GM21786 (cell line): Measurements from ENCODE around the gene SMARCA5.
A peak's percentile ranks its signal among the peaks of the same experiment; 100 is the strongest.
"Not testable (repeated sequence)": the region's sequence is repeated elsewhere in the genome, so short reads cannot be mapped to it uniquely, and the experiment has no call there.

ENCODE experiments used
- ATAC-seq: cut with Tn5 transposase; IDR thresholded peaks from one replicate; pipeline ENCODE4 v1.9.1; 2021; ENCODE audit not compliant: unreplicated experiment

The SMARCA5 gene, protein sequence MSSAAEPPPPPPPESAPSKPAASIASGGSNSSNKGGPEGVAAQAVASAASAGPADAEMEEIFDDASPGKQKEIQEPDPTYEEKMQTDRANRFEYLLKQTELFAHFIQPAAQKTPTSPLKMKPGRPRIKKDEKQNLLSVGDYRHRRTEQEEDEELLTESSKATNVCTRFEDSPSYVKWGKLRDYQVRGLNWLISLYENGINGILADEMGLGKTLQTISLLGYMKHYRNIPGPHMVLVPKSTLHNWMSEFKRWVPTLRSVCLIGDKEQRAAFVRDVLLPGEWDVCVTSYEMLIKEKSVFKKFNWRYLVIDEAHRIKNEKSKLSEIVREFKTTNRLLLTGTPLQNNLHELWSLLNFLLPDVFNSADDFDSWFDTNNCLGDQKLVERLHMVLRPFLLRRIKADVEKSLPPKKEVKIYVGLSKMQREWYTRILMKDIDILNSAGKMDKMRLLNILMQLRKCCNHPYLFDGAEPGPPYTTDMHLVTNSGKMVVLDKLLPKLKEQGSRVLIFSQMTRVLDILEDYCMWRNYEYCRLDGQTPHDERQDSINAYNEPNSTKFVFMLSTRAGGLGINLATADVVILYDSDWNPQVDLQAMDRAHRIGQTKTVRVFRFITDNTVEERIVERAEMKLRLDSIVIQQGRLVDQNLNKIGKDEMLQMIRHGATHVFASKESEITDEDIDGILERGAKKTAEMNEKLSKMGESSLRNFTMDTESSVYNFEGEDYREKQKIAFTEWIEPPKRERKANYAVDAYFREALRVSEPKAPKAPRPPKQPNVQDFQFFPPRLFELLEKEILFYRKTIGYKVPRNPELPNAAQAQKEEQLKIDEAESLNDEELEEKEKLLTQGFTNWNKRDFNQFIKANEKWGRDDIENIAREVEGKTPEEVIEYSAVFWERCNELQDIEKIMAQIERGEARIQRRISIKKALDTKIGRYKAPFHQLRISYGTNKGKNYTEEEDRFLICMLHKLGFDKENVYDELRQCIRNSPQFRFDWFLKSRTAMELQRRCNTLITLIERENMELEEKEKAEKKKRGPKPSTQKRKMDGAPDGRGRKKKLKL

DNA sequence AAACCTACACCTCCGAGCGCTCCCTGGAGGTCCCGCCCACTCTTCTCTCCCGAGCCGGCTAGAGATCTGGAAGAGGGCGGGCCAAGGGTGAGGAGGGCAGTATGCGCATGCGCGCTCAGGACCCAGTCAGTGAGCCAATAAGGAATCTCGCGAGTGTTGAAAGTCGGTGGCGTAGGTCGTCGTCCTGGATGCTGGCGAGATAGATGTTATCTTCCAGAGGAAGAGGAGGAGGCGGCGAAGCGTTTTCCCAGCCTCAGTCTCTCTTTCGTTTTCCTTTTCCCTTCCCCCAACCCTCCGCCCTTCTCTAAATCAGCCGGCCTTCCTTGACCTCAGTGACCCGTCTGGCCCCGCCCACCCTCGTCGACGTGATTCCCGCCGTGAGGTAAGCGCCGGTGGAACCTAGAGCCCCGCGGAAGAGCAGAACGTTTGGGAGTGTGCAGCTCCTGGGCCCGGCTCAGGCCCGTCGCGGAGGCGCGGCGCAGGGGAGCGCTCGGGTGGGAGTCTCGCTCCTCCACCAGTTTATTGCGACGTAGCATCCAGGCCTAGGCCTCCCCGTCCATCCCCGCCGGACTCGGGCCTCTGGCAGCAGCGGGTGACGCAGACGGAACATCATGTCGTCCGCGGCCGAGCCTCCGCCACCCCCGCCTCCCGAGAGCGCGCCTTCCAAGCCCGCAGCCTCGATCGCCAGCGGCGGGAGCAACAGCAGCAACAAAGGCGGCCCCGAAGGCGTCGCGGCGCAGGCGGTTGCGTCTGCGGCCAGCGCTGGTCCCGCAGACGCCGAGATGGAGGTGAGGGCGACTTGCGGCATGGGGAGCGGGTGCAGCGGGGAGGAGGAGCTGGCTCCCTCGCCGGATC, at the start of gene SMARCA5:
TSS of gene SMARCA5 (plus strand) at position 389 of the 855 bp plus-strand sequence. CDS start at position 612, 223 bp downstream.
- peak; percentile 85 for ATAC-seq

DNA sequence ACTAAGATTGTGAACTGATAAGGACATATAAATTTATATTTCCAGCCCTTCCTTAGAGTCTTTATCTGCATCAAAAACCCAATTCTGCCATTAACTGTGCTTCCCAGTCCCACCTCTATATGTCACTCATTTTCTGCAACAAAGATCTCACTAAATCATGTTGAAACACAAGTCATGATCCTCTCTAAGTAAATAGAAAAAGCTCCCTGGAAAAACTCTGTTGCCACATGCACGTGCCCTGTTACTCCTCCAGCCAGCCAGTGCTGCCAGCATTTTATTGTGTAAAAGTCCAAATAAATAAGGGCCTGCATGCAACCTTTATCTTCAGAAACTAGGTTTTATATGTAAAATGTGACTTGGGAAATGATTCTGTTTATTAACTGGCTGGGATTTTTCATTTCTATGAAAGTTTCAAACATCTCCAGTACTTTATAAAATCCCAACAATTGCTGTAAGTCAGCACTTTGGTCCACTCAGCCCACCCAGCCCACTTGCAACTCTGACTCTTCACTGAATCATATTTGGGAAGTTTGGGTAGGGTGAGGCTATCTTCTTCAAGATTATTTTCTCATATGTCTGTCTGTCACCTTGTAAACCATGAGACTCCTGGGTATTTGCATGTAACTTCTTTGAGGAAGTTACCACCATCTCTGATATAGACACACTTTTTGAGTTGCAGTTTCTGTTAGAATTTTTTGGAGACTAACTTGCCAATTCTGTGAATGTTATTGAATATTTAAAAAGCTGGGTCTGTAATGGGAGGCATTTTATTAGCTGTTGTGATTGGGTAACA, 40.0 kb upstream of the SMARCA5 start:
- ATAC-seq: peak; percentile 68

DNA sequence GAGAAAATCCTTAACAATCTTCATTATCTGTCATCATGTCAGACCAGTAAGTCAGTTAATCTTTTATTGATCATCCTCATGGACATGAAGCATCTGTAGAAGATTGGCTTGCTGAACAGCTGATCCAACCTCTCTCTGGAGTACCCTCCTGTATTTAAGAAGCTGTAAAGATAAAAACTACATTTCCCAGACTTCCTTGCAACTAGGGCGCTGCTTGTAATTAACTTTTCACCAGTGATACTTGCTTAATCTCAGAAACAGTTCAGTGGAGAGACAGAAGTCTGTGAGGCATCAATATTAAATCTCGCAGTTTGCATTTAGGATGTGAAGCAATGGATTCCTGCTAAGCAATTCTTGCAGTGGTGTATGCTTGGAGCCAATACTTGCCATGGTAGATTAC, 36.0 kb upstream of the SMARCA5 start:
- no peak for ATAC-seq

DNA sequence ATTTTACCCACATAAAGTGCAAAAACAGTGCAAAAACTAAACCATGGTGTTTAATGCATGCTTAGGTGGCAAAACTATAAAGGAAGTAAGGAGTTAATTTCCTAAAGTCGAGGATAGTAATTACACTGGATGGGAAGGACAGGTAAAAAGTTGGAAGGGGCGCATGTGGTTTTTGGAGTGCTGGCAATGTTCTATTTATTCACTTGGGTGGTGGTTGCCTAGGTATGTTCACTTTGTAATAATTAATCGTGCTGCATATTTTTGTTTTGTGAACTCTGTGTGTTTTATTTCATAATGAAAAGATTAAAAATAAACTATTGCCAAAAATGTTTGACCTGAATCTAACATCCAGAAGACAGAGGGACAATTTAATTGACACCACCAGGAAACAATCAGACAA, 32.1 kb upstream of the SMARCA5 start:
- no peak for ATAC-seq

DNA sequence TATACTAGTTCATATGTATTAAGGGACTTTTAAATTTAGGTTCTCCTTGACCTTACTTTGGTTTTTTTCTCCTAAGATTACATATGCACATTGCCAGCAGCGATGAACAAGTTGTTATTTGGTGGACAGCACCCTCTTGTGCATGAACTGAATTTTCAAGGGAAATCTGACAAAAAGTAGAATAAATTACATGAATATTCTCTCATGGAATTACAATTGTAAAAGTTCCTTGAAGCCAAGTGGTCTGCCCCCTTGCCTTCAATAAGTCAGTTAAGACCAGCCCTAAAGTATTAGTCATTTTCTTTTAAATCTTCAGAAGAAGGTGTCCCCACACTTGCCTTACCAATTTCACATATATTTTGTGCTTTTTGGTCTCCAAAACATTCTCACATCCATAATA, 30.7 kb upstream of the SMARCA5 start:
- ATAC-seq: peak; percentile 69

DNA sequence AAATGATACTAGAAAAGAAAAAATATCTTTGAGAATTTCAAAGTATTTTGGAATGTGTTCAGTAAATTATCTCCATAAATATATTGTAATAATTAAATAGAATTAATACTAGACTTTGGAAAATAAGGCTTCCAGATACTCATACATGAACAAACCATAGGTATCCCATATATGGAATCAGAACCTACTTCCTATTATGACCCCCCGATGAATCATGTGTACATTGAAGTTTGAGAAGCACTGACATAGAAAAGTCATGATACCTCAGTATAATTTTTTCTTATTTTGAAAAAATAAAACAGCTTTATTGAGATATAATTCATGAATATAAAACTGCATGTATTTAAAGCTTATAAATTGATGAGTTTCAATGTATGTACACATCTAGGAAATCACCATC, 27.2 kb upstream of the SMARCA5 start:
- ATAC-seq: no peak

DNA sequence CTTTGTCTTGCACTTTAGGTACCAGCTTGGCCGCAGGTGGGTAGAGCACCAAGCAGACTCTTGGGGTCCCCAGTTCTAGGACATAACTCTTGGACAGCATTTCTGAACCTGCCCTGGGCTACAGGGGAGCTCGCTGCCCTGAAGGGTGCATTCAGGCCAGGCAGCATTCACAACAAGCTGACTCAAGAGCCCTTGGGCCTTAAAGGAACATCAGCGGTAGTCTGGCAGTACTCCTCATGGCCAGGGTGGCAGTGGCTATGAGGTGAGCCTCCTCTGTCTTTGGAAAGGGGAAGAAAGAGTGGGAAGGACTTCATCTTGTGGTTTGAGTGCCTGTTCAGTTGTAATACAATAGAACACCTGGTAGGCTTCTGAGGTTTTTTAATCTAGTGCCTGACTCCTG, 24.8 kb upstream of the SMARCA5 start:
- ATAC-seq: no peak

DNA sequence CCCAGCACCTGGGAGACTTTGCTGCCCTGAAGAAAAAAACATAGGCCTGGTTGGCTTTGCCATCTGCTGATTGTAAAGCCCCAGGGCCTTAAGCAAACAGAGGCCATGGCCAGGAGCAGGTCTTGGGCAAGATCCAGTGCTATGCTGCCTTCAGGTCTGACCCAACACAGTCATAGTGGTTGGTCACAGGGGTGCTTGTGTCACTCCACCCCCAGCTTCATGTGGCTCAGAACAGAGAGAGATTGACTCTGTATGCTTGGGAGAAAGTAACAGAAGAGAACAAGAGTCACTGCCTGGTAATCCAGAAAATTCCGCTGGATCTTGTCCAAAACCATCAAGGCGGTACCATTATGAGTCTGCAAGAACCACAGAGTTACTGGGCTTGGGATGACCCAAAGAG, 24.4 kb upstream of the SMARCA5 start:
- no peak for ATAC-seq

DNA sequence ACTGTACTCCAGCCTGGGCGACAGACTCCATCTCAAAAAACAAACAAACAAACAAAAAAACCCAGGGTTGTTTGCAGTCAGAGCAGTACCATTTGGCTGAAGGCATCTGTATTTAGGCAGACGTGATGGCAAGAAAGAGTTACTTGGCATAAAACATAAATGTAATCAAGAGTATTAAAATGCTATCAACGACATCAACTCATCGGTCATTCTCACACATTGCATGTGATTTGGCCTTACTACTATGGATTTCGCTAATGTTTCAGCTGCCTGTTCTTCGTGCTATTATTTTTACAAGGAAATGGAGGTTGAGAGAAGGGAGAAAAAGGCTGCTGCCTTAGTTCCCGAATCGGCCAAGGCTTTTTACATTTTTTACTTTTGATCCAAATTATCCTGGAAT, 15.5 kb upstream of the SMARCA5 start:
- ATAC-seq: no peak

DNA sequence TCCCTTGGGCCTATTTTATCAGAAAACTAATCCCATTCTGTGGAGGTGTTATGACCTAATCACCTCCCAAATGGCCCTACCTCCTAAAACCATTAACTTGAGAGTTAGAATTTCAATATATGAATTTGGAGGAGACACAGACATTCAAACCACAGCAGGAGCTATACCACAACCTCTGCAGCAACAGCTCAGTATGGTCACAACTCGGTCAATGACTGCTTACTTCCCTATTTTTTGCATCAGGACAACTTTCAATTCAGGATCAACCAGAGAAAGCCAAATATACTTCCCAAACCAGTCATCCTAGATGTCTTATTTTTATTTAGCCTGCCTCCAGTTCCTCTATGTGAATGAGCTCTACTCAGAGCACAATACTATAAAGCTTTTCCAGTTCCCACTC, 11.3 kb upstream of the SMARCA5 start:
- ATAC-seq: no peak

DNA sequence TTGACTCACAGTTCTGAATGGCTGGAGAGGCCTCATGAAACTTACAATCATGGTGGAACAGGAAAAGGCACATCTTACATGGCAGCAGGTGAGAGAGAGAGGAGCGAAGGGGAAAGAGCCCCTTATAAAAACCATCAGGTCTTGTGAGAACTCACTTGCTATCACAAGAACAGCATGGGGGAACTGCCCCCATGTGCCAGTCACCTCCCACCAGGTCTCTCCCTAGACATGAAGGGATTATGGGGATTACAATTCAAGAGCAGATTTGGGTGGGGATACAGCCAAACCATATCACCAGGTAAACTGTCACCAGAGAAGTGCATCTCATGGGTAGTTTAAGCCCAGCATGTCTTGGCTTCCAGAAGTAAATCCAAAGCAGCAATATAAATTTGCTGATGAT, 7.5 kb upstream of the SMARCA5 start:
- no peak for ATAC-seq

DNA sequence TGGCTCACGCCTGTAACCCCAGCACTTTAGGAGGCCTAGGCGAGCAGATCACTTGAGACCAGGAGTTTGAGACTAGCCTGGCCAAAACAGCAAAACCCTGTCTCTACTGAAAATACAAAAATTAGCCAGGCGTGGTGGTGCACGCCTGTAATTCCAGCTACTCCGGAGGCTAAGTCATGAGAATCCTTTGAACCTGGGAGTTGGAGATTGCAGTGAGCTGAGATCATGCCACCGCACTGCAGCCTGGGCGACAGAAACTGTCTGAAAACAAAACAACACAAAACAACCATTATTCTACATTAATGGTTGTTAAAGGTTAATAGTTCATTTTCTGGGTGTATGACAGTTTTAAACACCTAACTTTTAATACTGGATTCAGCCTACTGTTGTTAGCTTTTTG, 1.6 kb upstream of the SMARCA5 start:
- ATAC-seq: no peak

DNA sequence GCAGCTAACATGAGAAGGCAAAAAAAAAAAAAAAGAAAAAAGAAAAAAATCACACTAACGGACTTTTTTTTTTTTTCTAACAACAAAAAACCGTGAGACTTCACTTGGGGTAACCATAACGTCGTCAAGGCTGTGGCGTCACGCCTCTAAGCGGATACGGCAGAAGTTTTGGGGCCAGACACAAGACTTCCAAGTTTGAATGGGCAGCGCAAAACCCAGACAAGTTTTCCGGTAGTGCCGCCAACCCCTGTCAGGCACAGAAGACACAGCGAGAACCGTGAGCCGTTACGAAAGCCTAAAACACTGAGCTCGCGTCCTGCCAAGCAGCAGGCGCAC, 556 bp upstream of the SMARCA5 start:
- ATAC-seq: no peak

DNA sequence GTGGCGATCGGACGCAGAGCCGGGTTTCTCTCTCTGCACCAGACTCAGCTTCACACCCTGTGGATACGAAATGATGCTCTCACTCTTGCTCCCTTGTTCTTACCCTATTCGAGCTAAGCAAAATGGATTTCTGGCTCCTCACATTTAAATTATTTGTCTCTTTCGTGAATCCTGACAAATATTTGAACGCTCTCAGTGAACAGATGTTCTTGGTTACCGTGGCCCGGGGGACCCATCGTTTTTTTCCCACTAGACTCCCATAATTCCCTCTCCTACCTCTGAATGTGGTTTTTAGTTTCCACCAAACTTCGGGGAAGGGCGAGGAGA, 630 bp downstream of the SMARCA5 start:
- ATAC-seq: no peak

DNA sequence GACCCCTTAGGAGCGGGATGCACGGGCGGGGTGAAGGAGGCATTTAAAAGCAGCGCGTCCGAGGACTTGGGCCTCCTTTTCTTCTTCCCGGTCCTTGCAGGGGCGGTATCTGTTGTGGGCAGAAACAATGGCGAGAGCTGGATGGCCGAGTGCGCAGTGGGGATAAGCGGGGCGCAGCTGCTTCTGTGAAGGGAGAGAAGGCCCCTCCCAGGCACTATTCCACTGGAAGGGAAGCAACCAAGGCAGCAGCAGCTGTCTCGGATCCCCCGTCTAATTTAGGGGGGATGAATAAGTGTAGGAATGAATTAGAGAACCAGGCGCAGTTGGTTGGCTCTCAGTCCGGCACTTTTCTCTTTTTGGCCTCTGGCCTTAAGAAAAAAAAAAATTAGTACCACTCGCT, 995 bp downstream of the SMARCA5 start:
- no peak for ATAC-seq

DNA sequence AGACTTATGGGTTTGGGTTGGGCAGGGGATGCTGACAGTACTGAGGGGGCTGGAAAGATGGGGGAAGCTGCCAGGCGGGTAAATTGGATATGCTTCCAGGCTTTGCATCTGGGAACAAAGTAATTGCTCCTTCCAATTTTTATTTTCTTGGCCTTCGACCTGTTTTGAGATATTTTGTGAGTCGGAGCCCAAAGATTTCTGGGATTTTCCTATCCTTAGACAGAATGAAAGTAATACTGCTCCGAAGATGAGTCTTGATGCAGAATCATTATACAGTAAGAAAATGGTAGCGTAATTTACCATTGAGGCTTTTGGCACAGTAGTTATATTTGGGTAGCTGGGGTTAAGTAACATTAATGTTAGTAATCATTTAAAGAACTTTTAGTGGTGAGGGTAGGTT, 1.4 kb downstream of the SMARCA5 start:
- no peak for ATAC-seq

DNA sequence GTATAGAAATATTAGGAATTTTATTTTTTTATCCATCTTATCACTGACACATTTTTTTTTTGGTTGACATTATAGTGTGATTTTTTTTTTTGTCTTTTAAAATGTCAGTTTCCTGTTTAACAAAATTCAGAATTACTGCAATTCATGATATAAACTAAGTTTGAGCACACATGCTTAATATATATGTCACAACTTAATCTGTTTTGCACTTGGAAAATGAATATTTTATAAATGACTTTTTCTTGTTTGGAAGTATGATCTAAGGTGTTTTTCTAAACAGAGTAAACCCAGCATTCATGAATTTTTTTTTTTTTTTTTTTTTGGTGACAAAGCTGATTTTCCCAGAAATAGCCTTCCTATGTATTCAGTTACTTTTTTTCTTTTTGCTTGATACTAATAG, 2.4 kb downstream of the SMARCA5 start:
- ATAC-seq: no peak

DNA sequence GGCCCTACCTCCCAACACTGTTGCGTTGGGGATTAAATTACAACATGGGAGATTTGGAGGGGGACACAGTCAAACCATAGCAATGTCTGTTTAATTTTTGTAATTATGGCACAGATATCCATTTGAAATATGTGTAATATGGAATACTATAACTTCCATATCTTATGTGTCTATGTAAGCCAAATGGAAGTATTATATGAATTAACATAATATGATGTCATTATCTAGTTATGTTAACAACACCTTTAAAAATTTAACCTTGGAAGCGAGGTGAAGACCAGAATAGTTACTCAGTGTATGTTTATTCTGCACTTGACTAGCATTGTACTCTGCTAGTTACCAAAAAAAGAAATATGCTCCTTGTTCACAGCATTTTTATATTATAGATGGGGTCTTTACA, 4.3 kb downstream of the SMARCA5 start:
- ATAC-seq: no peak

DNA sequence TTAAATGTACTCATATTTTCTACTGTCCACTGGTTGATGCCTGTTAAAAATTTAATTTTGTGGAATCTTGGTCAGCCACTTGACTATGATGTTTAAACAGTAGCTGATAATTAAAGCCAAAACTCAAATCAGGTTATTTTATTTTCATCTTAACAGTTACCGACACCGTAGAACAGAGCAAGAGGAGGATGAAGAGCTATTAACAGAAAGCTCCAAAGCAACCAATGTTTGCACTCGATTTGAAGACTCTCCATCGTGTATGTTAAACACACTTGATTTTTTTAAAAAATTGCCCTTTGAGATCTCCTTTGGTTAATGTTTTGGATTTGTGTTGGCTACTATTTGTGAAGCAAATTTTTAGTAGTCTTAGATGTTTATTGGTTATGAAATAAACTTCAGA, 10.7 kb downstream of the SMARCA5 start:
- no peak for ATAC-seq

DNA sequence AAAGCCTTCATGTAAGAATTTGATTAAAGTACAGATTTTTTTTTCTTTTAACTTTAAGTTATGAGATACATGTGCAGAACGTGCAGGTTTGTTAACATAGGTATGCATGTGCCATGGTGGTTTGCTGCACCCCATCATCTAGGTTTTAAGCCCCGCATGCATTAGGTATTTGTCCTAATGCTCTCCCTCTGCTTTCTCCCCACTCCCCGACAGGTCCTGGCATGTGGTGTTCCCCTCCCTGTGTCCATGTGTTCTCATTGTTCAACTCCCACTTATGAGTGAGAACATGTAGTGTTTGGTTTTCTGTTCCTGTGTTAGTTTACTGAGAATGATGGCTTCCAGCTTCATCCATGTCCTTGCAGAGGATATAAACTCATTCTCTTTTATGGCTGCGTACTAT, 14.5 kb downstream of the SMARCA5 start:
- not testable (repeated sequence) for ATAC-seq
